HG02678 (cell line): ENCODE results near the gene RAB6B.

ENCODE experiments used
- ATAC-seq: cut with Tn5 transposase; IDR thresholded peaks from one replicate; pipeline ENCODE4 v1.9.1; 2021; ENCODE audit warnings: mild to moderate bottlenecking, moderate library complexity; ENCODE audit not compliant: unreplicated experiment

RAB6B gene

GRCh38 chr3:133860519-133860918 lies 35.2 kb downstream of the RAB6B start:
- no peak for ATAC-seq

- no peak for ATAC-seq
These were observed 36.1 kb downstream of the RAB6B start for GRCh38 chr3:133859381-133860234.

- no peak for ATAC-seq
These were observed 37.9 kb downstream of the RAB6B start for GRCh38 chr3:133857767-133858166.

GRCh38 chr3:133856316-133856715 lies 39.4 kb downstream of the RAB6B start:
- ATAC-seq, result no peak

GRCh38 chr3:133855772-133856171 lies 39.9 kb downstream of the RAB6B start:
- ATAC-seq, result no peak

- ATAC-seq, result no peak
These were observed 40.7 kb downstream of the RAB6B start for GRCh38 chr3:133855002-133855370.

- ATAC-seq, result no peak
These were observed 41.2 kb downstream of the RAB6B start for GRCh38 chr3:133854264-133855001.

GRCh38 chr3:133853925-133854227 lies 41.8 kb downstream of the RAB6B start:
- ATAC-seq, result no peak

- no peak for ATAC-seq
These were observed 42.4 kb downstream of the RAB6B start for GRCh38 chr3:133853063-133853924.

- no peak for ATAC-seq
These were observed 43.8 kb downstream of the RAB6B start for GRCh38 chr3:133851931-133852330.

GRCh38 chr3:133851266-133851906 lies 44.3 kb downstream of the RAB6B start:
- no peak for ATAC-seq

- no peak for ATAC-seq
These were observed 45.6 kb downstream of the RAB6B start for GRCh38 chr3:133850034-133850433.

GRCh38 chr3:133849346-133849745 lies 46.3 kb downstream of the RAB6B start:
- ATAC-seq, result no peak

- ATAC-seq, result no peak
These were observed 50.6 kb downstream of the RAB6B start for GRCh38 chr3:133845127-133845526.

GRCh38 chr3:133843634-133844033 lies 52.0 kb downstream of the RAB6B start:
- no peak for ATAC-seq

- no peak for ATAC-seq
These were observed 53.5 kb downstream of the RAB6B start for GRCh38 chr3:133842158-133842557.

GRCh38 chr3:133841196-133841595 lies 54.5 kb downstream of the RAB6B start:
- ATAC-seq, result no peak

- ATAC-seq, result no peak
These were observed 54.9 kb downstream of the RAB6B start for GRCh38 chr3:133840767-133841166.

GRCh38 chr3:133840055-133840737 lies 55.5 kb downstream of the RAB6B start:
- no peak for ATAC-seq
